Esophagus muscularis mucosa (tissue), 4 donors: Measurements from ENCODE around the gene KLHL29.

Experiments used
- EP300 ChIP-seq: sonication (generic); formaldehyde crosslinking; IDR thresholded peaks from one replicate; pipeline ENCODE4 v1.6.1; 2017; ENCODE audit warnings: antibody characterized with exemption
- POLR2A ChIP-seq: fragments of 450-650 bp; IDR thresholded peaks from one replicate; pipeline ENCODE4 v1.6.1; 2017; ENCODE audit warnings: antibody characterized with exemption, moderate library complexity, mild to moderate bottlenecking, low read depth
- POLR2AphosphoS5 ChIP-seq, 2 donors: sonication (generic); formaldehyde crosslinking; IDR thresholded peaks; one replicate each; pipeline ENCODE4 v1.6.1; 2017; ENCODE audit warnings: antibody characterized with exemption in 2 of 2
- TF ChIP-seq, protein P1 (sequence below), 3 experiments: fragments of 200-600 bp in 2 of 3; fragments of 450-650 bp in 1 of 3; sonication (generic) in 2 of 3; IDR thresholded peaks; one replicate each; pipeline ENCODE4 v1.5.1; 2017 to 2019; ENCODE audit warnings: antibody characterized with exemption in 3 of 3, mild to moderate bottlenecking in 2 of 3, moderate library complexity in 1 of 3

DNA sequence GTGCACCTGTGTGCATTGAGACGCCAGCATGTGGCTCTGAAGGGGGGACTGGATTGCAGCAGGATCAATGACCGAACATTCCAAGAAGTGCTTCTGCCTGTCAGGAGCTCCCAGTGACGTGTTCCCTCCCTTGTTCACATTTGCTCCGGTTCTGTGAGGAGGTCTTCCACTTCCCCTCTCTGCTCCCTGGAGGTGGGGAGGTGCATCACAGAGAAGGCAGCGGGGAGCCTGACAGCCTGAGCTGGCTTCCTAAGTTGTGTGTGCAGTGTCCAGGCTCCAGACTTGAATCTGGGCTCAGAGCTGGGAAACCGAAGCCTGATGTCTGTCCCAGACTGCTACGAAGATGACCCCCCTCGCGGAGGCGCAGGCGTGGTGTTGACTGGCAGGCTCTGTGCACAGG lies 171.0 kb downstream of the KLHL29 start:
- no peak for TF ChIP-seq POLR2AphosphoS5 (IDR thresholded peaks at IDR 0.05)
- TF ChIP-seq, protein P1, sequence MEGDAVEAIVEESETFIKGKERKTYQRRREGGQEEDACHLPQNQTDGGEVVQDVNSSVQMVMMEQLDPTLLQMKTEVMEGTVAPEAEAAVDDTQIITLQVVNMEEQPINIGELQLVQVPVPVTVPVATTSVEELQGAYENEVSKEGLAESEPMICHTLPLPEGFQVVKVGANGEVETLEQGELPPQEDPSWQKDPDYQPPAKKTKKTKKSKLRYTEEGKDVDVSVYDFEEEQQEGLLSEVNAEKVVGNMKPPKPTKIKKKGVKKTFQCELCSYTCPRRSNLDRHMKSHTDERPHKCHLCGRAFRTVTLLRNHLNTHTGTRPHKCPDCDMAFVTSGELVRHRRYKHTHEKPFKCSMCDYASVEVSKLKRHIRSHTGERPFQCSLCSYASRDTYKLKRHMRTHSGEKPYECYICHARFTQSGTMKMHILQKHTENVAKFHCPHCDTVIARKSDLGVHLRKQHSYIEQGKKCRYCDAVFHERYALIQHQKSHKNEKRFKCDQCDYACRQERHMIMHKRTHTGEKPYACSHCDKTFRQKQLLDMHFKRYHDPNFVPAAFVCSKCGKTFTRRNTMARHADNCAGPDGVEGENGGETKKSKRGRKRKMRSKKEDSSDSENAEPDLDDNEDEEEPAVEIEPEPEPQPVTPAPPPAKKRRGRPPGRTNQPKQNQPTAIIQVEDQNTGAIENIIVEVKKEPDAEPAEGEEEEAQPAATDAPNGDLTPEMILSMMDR (IDR thresholded peaks at IDR 0.05), result no peak
- no peak for TF ChIP-seq POLR2A
- TF ChIP-seq EP300, result no peak
